K562 (cell line): ENCODE results near the gene PHF20. TPM values are rescaled to one million over a fixed set of nuclear protein-coding genes. Genes with fewer than 3 reads are reported as not detected.

Experiments used
- ATAC-seq: fragments of 200-7000 bp; cut with Tn5 transposase; 3 replicates; pipeline ENCODE4 v1.9.1; 2020; ENCODE audit warnings: moderate library complexity
- BruUV-seq: library from RNA; stranded (reverse); fragments of 400-500 nt; replicated peaks from 2 replicates; lab custom pipeline; 2021; lab: Mats Ljungman, UMichigan
- CTCF ChIA-PET: fragments of 300-600 bp; formaldehyde crosslinking; extraction: SDS; loops from one replicate; lab custom pipeline; 2021; ENCODE audit warnings: low intra/inter-chr PET ratio; lab: Yijun Ruan, JAX
- POLR2A ChIA-PET: fragments of 300-600, 350-650 bp; sonication (Branson Sonifier 250); formaldehyde crosslinking; extraction: SDS; loops from one replicate; lab custom pipeline; 2021; ENCODE audit warnings: antibody characterized with exemption, inconsistent platforms; lab: Yijun Ruan, JAX
- DNase-seq, 4 experiments: peaks; one replicate each; pipeline versions ENCODE4 v3.0.0 to v3.0.0-alpha.2; 2011 to 2018; ENCODE audit warnings: low spot score in 3 of 4, mixed read lengths in 3 of 4; ENCODE audit errors: extremely low read depth in 1 of 4
- FAIRE-seq: peaks from 2 replicates; lab custom pipeline; 2011; peaks lifted over from hg19 to GRCh38; lab: Jason Lieb, UNC
- H2AFZ ChIP-seq: 2 replicates; pipeline ENCODE4 v1.6.0; 2011; ENCODE audit warnings: low read depth, low read length, control low read depth, inconsistent platforms
- H3K27ac ChIP-seq: fragments of 200-600 bp; 3 replicates; pipeline ENCODE4 v1.8.0; 2011; ENCODE audit warnings: low read depth, mild to moderate bottlenecking, control low read depth, inconsistent platforms, low read length, moderate library complexity, mixed read lengths; ENCODE audit errors: extremely low read depth
- H3K27me3 ChIP-seq, 2 experiments: fragments of 300-600 bp in 1 of 2; 2 replicates in 1 of 2; 3 replicates in 1 of 2; pipeline versions ENCODE4 v1.6.0 to v1.8.0; 2011; ENCODE audit warnings: inconsistent platforms in 2 of 2, low read length in 2 of 2, mild to moderate bottlenecking in 1 of 2, mixed read lengths in 1 of 2, moderate library complexity in 1 of 2; ENCODE audit not compliant: control insufficient read depth in 2 of 2, insufficient read depth in 2 of 2
- H3K36me3 ChIP-seq: fragments of 300-600 bp; 3 replicates; pipeline ENCODE4 v1.8.0; 2011; ENCODE audit warnings: mild to moderate bottlenecking, low read length, inconsistent platforms; ENCODE audit not compliant: control insufficient read depth, insufficient read depth
- H3K4me1 ChIP-seq, 2 experiments: fragments of 200-600 bp in 1 of 2; replicated peaks in 1 of 2; 2 replicates in 1 of 2; 3 replicates in 1 of 2; pipeline versions ENCODE4 v1.5.1 to v1.8.0; 2011; ENCODE audit warnings: inconsistent platforms in 2 of 2, low read length in 2 of 2, mild to moderate bottlenecking in 1 of 2, mixed read lengths in 1 of 2, moderate library complexity in 1 of 2; ENCODE audit not compliant: control insufficient read depth in 2 of 2, insufficient read depth in 2 of 2
- H3K4me2 ChIP-seq: 2 replicates; pipeline ENCODE4 v1.6.1; 2011; ENCODE audit warnings: low read length, control low read depth, inconsistent platforms, mixed read lengths; ENCODE audit not compliant: insufficient read depth
- H3K4me3 ChIP-seq: fragments of 200-600 bp; sonication (generic), shearing (Covaris generic); 2 replicates; pipeline ENCODE4 v1.5.1; 2016; ENCODE audit warnings: control low read depth, inconsistent platforms
- H3K79me2 ChIP-seq: fragments of 200-600 bp; 3 replicates; pipeline ENCODE4 v1.8.0; 2011; ENCODE audit warnings: low read length, inconsistent platforms; ENCODE audit not compliant: control insufficient read depth, insufficient read depth
- H3K9ac ChIP-seq, 2 experiments: 2 replicates each; pipeline versions ENCODE4 v1.6.0 to v1.6.1; 2011; ENCODE audit warnings: low read depth in 2 of 2, low read length in 2 of 2, control low read depth in 1 of 2, inconsistent platforms in 1 of 2, mild to moderate bottlenecking in 1 of 2, mixed read lengths in 1 of 2; ENCODE audit not compliant: insufficient read depth in 1 of 2
- H3K9me1 ChIP-seq: one replicate; pipeline ENCODE4 v1.6.0; 2011; ENCODE audit warnings: inconsistent platforms, mild to moderate bottlenecking, low read length, moderate library complexity; ENCODE audit not compliant: control insufficient read depth, insufficient read depth
- H3K9me3 ChIP-seq: replicated peaks from 2 replicates; pipeline ENCODE4 v1.5.1; 2011; ENCODE audit warnings: low read depth, low read length, inconsistent platforms; ENCODE audit not compliant: control insufficient read depth, insufficient read depth
- H4K20me1 ChIP-seq: replicated peaks from 2 replicates; pipeline ENCODE4 v1.6.1; 2011; ENCODE audit warnings: low read length, inconsistent platforms, mixed read lengths; ENCODE audit not compliant: control insufficient read depth, insufficient read depth
- GTF2A2 ChIP-seq: IDR thresholded peaks from 2 replicates; pipeline ENCODE4 v1.6.1; 2016; ENCODE audit warnings: mild to moderate bottlenecking, missing genetic modification characterization, missing compliant biosample characterization
- ZNF609 ChIP-seq: sonication (generic); formaldehyde crosslinking; IDR thresholded peaks from 2 replicates; pipeline ENCODE4 v1.8.1; 2023; ENCODE audit warnings: missing genetic modification reagents, mild to moderate bottlenecking, borderline replicate concordance
- WGBS: fragments of 100-300 bp; shearing (Covaris generic); methylation state at CpG from one replicate; pipeline ENCODE4 v1.1.6; 2016; ENCODE audit warnings: low coverage, mixed read lengths; ENCODE audit not compliant: insufficient coverage; ENCODE audit errors: missing lambda C conversion rate; 5-methylcytosine and 5-hydroxymethylcytosine counted together
- in situ Hi-C: fragments of 300-500 bp; cut with MboI; formaldehyde crosslinking; loops from 4 replicates; pipeline ENCODE4 v1.15.0; 2018; ENCODE audit warnings: inconsistent platforms, mixed read lengths
- intact Hi-C: fragments of 100-400 bp; cut with micrococcal nuclease; formaldehyde crosslinking; loops from 2 replicates; pipeline ENCODE4 v1.14.2; 2022
- polyA plus RNA-seq, 8 experiments: library from polyadenylated mRNA; depleted of rRNA in 4 of 8; stranded (reverse) in 5 of 8; unstranded in 3 of 8; fragments of >200 nt; fragmentation: Nextera tagmentation in 2 of 8; fragmentation: Illumina TruSeq in 1 of 8; extraction: Ambion mirVana in 2 of 8; extraction: Trizol in 1 of 8; gene quantifications; 2 replicates each; pipeline versions ENCODE4 v1.2.1 to v1.2.3, GENCODE V29; 2011 to 2014; ENCODE audit warnings: inconsistent platforms in 1 of 8, missing spikeins in 1 of 8
- total RNA-seq, 7 experiments: library from RNA; depleted of rRNA in 6 of 7; stranded (reverse); fragments of >200 nt in 6 of 7; fragmentation: Illumina TruSeq in 2 of 7; extraction: Trizol in 2 of 7; gene quantifications; 2 replicates each; pipeline versions ENCODE4 v1.2.1 to v1.2.3, GENCODE V29; 2011 to 2021; ENCODE audit warnings: low replicate concordance in 1 of 7

Gene PHF20
- total and polyA plus RNA-seq, 9 of the 15 experiments (the other 6 are each of a cell fraction or from before 2014, with no cell fraction given), result 49.9 to 196 (median 70.7) TPM

GRCh38 chr20:35791821-35792220 lies 20.0 kb downstream of the PHF20 start:
- TF ChIP-seq GTF2A2 (tag) (no peak), ZNF609 (CRISPR knock-in tag) (no peak)
- POLR2A ChIA-PET, result interaction anchor here (1.2 kb wide), 1 partner anchor 20 kb away, joined by 3 read pairs; the partner anchor contains the start of gene PHF20
- Histone ChIP-seq H3K9me1 (no peaks in the 10 kb centered on the region), H3K4me2 (no peak overlapping the region), H4K20me1 (peaks cover 3% of the 10 kb centered on the region; the same call in 1 of the 2 replicates), H3K9ac (no peak overlapping the region), H3K27ac (no peak overlapping the region), H3K79me2 (peaks cover 33% of the 10 kb centered on the region), H3K9me3 (no peaks in the 10 kb centered on the region), H3K4me3 (no peak overlapping the region), H3K36me3 (peaks cover 3% of the 10 kb centered on the region; the same call in 1 of the 3 replicates), H3K4me1 (peaks cover 0 to 6% of the 10 kb centered on the region in 2 experiments; a peak in 2 of 5 replicates), H2AFZ (no peak overlapping the region), H3K27me3 (no peaks in the 10 kb centered on the region)
- DNase-seq (no peak), ATAC-seq (no peak), FAIRE-seq (no peak)
- BruUV-seq, result no TSS peak
- CTCF ChIA-PET, result no interaction called here
- 68% methylated on average over 3 of the region's 3 CpGs for WGBS
- intact Hi-C loops, result no loop called here
- in situ Hi-C loops, result no loop called here
